PC-9 (cell line): ENCODE measurements around the gene CDC40.

Experiments
- CTCF ChIP-seq: fragments of 200-600 bp; sonication (generic); conservative IDR thresholded peaks from 2 replicates; pipeline ENCODE4 v1.6.1; 2017; ENCODE audit warnings: mixed run types, antibody characterized with exemption, mild to moderate bottlenecking, moderate library complexity
- EZH2 ChIP-seq: fragments of 200-600 bp; sonication (generic); IDR thresholded peaks from 2 replicates; pipeline ENCODE4 v1.8.0; 2017; ENCODE audit warnings: antibody characterized with exemption, low read depth

GRCh38 chr6:110256366-110256765 lies 76.1 kb downstream of the CDC40 start:
- TF ChIP-seq CTCF (no peak), EZH2 (no peak)
